ENCODE measurements around the gene WAS.

- TF ChIP-seq GATA2 (IDR thresholded peaks at IDR 0.05; ENCODE audit: low read depth, low read length) (no peak), GATA3 (IDR thresholded peaks at IDR 0.05; ENCODE audit: low read depth, low read length) (no peak)
Measured at GRCh38 chrX:48696909-48697727, 13.5 kb downstream of the WAS start.

Measured in SH-SY5Y (cell line).